GM23338 (cell line): ENCODE measurements around the gene NEURL1. TPM values are rescaled to one million over a fixed set of nuclear protein-coding genes. Genes with fewer than 3 reads are reported as not detected.
"Not testable (repeated sequence)": the region's sequence is repeated elsewhere in the genome, so short reads cannot be mapped to it uniquely, and the experiment has no call there.

Experiments used
- ATAC-seq: fragments of 200-7000 bp; cut with Tn5 transposase; 3 replicates; pipeline ENCODE4 v1.9.1; 2020
- DNase-seq: peaks from one replicate; pipeline ENCODE4 v3.0.0-alpha.2; 2015; ENCODE audit warnings: low spot score
- H2AFZ ChIP-seq: fragments of 200-600 bp; sonication (generic); 2 replicates; pipeline ENCODE4 v1.8.0; 2016; ENCODE audit warnings: antibody characterized with exemption, mild to moderate bottlenecking, moderate library complexity
- H3F3A ChIP-seq: fragments of 200-600 bp; sonication (generic); replicated peaks from 2 replicates; pipeline ENCODE4 v1.8.0; 2017; ENCODE audit warnings: antibody characterized with exemption, mixed run types, low read depth
- H3K27ac ChIP-seq: fragments of 200-600 bp; sonication (generic); 2 replicates; pipeline ENCODE4 v1.6.1; 2016; ENCODE audit warnings: low read depth
- H3K27me3 ChIP-seq: fragments of 200-600 bp; sonication (generic); 2 replicates; pipeline ENCODE4 v1.8.0; 2016; ENCODE audit warnings: mild to moderate bottlenecking, mixed run types, moderate library complexity; ENCODE audit not compliant: insufficient read depth
- H3K36me3 ChIP-seq: fragments of 200-600 bp; sonication (generic); 2 replicates; pipeline ENCODE4 v1.8.0; 2016; ENCODE audit warnings: mild to moderate bottlenecking; ENCODE audit not compliant: insufficient read depth
- H3K4me1 ChIP-seq: fragments of 200-600 bp; sonication (generic); 2 replicates; pipeline ENCODE4 v1.8.0; 2016; ENCODE audit warnings: mild to moderate bottlenecking, moderate library complexity; ENCODE audit not compliant: insufficient read depth
- H3K4me2 ChIP-seq: fragments of 200-600 bp; sonication (generic); 2 replicates; pipeline ENCODE4 v1.7.1; 2017; ENCODE audit warnings: mixed run types
- H3K4me3 ChIP-seq: fragments of 200-600 bp; sonication (generic); 2 replicates; pipeline ENCODE4 v1.6.1; 2016; ENCODE audit warnings: mixed run types
- H3K79me2 ChIP-seq: fragments of 200-600 bp; sonication (generic); replicated peaks from 2 replicates; pipeline ENCODE4 v1.8.0; 2017; ENCODE audit warnings: mild to moderate bottlenecking; ENCODE audit not compliant: insufficient read depth
- H3K9me2 ChIP-seq: fragments of 200-600 bp; sonication (generic); 2 replicates; pipeline ENCODE4 v1.8.0; 2017; ENCODE audit not compliant: insufficient read depth
- H4K20me1 ChIP-seq: fragments of 200-600 bp; sonication (generic); replicated peaks from 2 replicates; pipeline ENCODE4 v1.8.0; 2017; ENCODE audit warnings: mild to moderate bottlenecking; ENCODE audit not compliant: insufficient read depth
- H3K27ac Mint-ChIP-seq: 2 replicates; pipeline ENCODE4 v1.8.0; 2020; ENCODE audit warnings: inconsistent platforms, mild to moderate bottlenecking, moderate library complexity, mixed read lengths
- H3K27me3 Mint-ChIP-seq: 3 replicates; pipeline ENCODE4 v1.8.0; 2022; ENCODE audit warnings: low read depth, mild to moderate bottlenecking, moderate library complexity, mixed read lengths, inconsistent platforms; ENCODE audit not compliant: insufficient read depth, poor library complexity
- H3K36me3 Mint-ChIP-seq: 3 replicates; pipeline ENCODE4 v1.8.0; 2021; ENCODE audit warnings: low read depth, mild to moderate bottlenecking, inconsistent platforms, moderate library complexity, mixed read lengths
- H3K4me1 Mint-ChIP-seq: 3 replicates; pipeline ENCODE4 v1.8.0; 2020; ENCODE audit warnings: mild to moderate bottlenecking, inconsistent platforms, mixed read lengths
- H3K4me3 Mint-ChIP-seq: 3 replicates; pipeline ENCODE4 v1.8.0; 2021; ENCODE audit warnings: moderate library complexity, mild to moderate bottlenecking, inconsistent platforms, mixed read lengths
- H3K9me3 Mint-ChIP-seq: 3 replicates; pipeline ENCODE4 v1.8.0; 2020; ENCODE audit warnings: moderate library complexity, mild to moderate bottlenecking, inconsistent platforms, mixed read lengths
- NANOG ChIP-seq: IDR thresholded peaks from 2 replicates; pipeline ENCODE4 v1.6.1; 2016; ENCODE audit warnings: antibody characterized with exemption, borderline replicate concordance
- STAT1 ChIP-seq: IDR thresholded peaks from one replicate; pipeline ENCODE4 v1.6.1; 2016; ENCODE audit warnings: antibody characterized with exemption; ENCODE audit not compliant: unreplicated experiment
- ZNF462 ChIP-seq: fragments of 250-450 bp; sonication (Bioruptor Pico); IDR thresholded peaks from 2 replicates; pipeline ENCODE4 v1.5.0; 2020; ENCODE audit warnings: mild to moderate bottlenecking, moderate library complexity
- polyA plus RNA-seq: library from polyadenylated mRNA; unstranded; fragments of >200 nt; fragmentation: Nextera tagmentation; extraction: Ambion mirVana; gene quantifications from 2 replicates; pipeline ENCODE4 v1.2.1, GENCODE V29; 2016
- total RNA-seq: library from RNA; depleted of rRNA; stranded (reverse); fragments of >200 nt; shearing (Covaris generic); gene quantifications from 2 replicates; pipeline ENCODE4 v1.2.3, GENCODE V29; 2014

NEURL1 gene
- total and polyA plus RNA-seq, 2 experiments from 2014 or later, result 0.82 to 1.1 TPM

GRCh38 chr10:103502849-103503660, 9.6 kb downstream of the NEURL1 start:
- Histone ChIP-seq H3K4me3 (no peak overlapping the region), H3K36me3 (no peaks in the 10 kb centered on the region), H3K27ac (no peak overlapping the region), H4K20me1 (no peaks in the 10 kb centered on the region), H3K9me2 (no peaks in the 10 kb centered on the region), H2AFZ (no peak overlapping the region), H3K4me1 (no peaks in the 10 kb centered on the region), H3K27me3 (no peaks in the 10 kb centered on the region), H3K79me2 (no peaks in the 10 kb centered on the region), H3K4me2 (no peak overlapping the region), H3F3A (no peaks in the 10 kb centered on the region)
- ATAC-seq (no peak; the same call in 1 of the 3 replicates), DNase-seq (no peak)
- H3K9me3 Mint-ChIP-seq, result no peaks in the 10 kb centered on the region
- H3K27me3 Mint-ChIP-seq, result peaks cover 6% of the 10 kb centered on the region
- H3K4me3 Mint-ChIP-seq, result no peak overlapping the region
- H3K27ac Mint-ChIP-seq, result no peak overlapping the region
- H3K4me1 Mint-ChIP-seq, result peaks cover 9% of the 10 kb centered on the region; the same call in 2 of the 3 replicates
- TF ChIP-seq ZNF462 (CRISPR knock-in tag) (no peak), NANOG (no peak), STAT1 (no peak)
- no peaks in the 10 kb centered on the region for H3K36me3 Mint-ChIP-seq

DNA sequence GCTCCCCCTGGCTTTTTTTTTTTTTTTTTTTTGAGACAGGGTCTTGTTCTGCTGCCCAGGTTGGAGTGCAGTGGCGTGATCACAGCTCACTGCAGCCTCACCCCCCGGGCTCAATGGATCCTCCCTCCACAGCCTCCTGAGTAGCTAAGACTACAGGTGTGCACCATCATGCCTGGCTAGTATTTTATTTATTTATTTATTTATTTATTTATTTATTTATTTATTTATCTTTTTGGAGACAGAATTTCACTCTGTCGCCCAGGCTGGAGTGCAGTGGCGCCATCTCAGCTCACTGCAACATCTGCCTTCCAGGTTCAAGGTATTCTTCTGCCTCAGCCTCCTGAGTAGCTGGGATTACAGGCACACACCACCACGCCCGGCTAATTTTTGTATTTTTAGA, 10.3 kb downstream of the NEURL1 start:
- not testable (repeated sequence) for H3K36me3 ChIP-seq, H3K27me3 ChIP-seq, H4K20me1 ChIP-seq, H3K4me1 ChIP-seq, H3K27ac ChIP-seq, H2AFZ ChIP-seq, H3K9me2 ChIP-seq, DNase-seq, H3K4me3 ChIP-seq, H3K27ac Mint-ChIP-seq, ATAC-seq, H3K79me2 ChIP-seq, H3K4me3 Mint-ChIP-seq, H3K27me3 Mint-ChIP-seq, H3K36me3 Mint-ChIP-seq, H3K9me3 Mint-ChIP-seq, H3K4me2 ChIP-seq, H3F3A ChIP-seq
- H3K4me1 Mint-ChIP-seq, result peaks cover 12% of the 10 kb centered on the region; the same call in 2 of the 3 replicates
